C4-2B (cell line): ENCODE data around the gene TUBB.
A peak's percentile ranks its signal among the peaks of the same experiment; 100 is the strongest.

Source experiments
- ZFX ChIP-seq: fragments of 450-650 bp; IDR thresholded peaks from 2 replicates; pipeline ENCODE4 v1.6.1; 2017
- TF ChIP-seq, protein P1 (sequence below): fragments of 450-650 bp; conservative IDR thresholded peaks from 2 replicates; pipeline ENCODE4 v1.5.1; 2017; ENCODE audit warnings: mild to moderate bottlenecking

- TF ChIP-seq, protein P1, sequence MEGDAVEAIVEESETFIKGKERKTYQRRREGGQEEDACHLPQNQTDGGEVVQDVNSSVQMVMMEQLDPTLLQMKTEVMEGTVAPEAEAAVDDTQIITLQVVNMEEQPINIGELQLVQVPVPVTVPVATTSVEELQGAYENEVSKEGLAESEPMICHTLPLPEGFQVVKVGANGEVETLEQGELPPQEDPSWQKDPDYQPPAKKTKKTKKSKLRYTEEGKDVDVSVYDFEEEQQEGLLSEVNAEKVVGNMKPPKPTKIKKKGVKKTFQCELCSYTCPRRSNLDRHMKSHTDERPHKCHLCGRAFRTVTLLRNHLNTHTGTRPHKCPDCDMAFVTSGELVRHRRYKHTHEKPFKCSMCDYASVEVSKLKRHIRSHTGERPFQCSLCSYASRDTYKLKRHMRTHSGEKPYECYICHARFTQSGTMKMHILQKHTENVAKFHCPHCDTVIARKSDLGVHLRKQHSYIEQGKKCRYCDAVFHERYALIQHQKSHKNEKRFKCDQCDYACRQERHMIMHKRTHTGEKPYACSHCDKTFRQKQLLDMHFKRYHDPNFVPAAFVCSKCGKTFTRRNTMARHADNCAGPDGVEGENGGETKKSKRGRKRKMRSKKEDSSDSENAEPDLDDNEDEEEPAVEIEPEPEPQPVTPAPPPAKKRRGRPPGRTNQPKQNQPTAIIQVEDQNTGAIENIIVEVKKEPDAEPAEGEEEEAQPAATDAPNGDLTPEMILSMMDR: peak; percentile 86
- TF ChIP-seq ZFX: no peak
These were observed 10.7 kb downstream of the TUBB start for GRCh38 chr6:30730601-30731435.
